Measurements from ENCODE around the gene ZWILCH.

ZWILCH gene

DNA sequence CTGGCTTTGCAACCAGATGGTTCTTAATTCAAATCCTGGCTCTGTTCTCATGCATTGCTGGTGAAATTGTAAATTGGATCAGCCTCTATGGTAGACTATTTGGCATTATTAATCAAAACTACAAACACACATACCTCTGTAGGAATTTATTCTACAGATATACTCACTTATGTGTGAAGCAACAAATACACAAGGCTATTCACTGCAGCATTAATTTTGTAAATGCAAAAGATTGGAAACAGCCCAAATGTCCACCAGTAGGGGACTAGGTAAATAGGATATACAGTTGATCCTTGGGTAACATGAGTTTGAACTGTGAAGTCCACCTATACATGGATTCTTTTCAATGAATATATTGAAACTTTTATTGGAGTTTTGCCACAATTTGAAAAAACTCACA, 90.2 kb downstream of the ZWILCH start:
- no peak for TF ChIP-seq CTCF (IDR thresholded peaks at IDR 0.05; ENCODE audit: insufficient read depth, low read depth, low read length, missing control alignments)
- no peak overlapping the region for H3K4me3 ChIP-seq (ENCODE audit: low read depth, low read length)
- no peak for DNase-seq (ENCODE audit: low read depth)

GRCh38 chr15:66595931-66596545, 90.9 kb downstream of the ZWILCH start:
- no peak overlapping the region for H3K4me3 ChIP-seq (ENCODE audit: low read depth, low read length)
- DNase-seq (ENCODE audit: low read depth): no peak
- TF ChIP-seq CTCF (IDR thresholded peaks at IDR 0.05; ENCODE audit: insufficient read depth, low read depth, low read length, missing control alignments): no peak

GRCh38 chr15:66598095-66598815, 93.1 kb downstream of the ZWILCH start:
- no peak overlapping the region for H3K4me3 ChIP-seq (ENCODE audit: low read depth, low read length)
- DNase-seq (ENCODE audit: low read depth): no peak
- no peak for TF ChIP-seq CTCF (IDR thresholded peaks at IDR 0.05; ENCODE audit: insufficient read depth, low read depth, low read length, missing control alignments)

All from GM12865 (cell line).